GM12878 (cell line): ENCODE data around the gene PYGO2. TPM values are rescaled to one million over a fixed set of nuclear protein-coding genes. Genes with fewer than 3 reads are reported as not detected.

Experiments
- ATAC-seq: fragments of 200-7000 bp; cut with Tn5 transposase; 3 replicates; pipeline ENCODE4 v1.9.1; 2020; ENCODE audit warnings: mild to moderate bottlenecking, moderate library complexity
- BruUV-seq: library from RNA; stranded (reverse); fragments of 400-500 nt; replicated peaks from 2 replicates; lab custom pipeline; 2021; lab: Mats Ljungman, UMichigan
- CTCF ChIA-PET: fragments of 300-600 bp; sonication (Branson Sonifier 250); formaldehyde crosslinking; extraction: SDS; loops from one replicate; lab custom pipeline; 2021; ENCODE audit warnings: inconsistent platforms; lab: Yijun Ruan, JAX
- POLR2A ChIA-PET: fragments of 350-600 bp; formaldehyde crosslinking; extraction: SDS; loops from one replicate; lab custom pipeline; 2021; ENCODE audit warnings: inconsistent platforms; lab: Charles Lee
- RAD21 ChIA-PET: fragments of 300-600 bp; sonication (Branson Sonifier 250); formaldehyde crosslinking; loops from one replicate; lab custom pipeline; 2023; ENCODE audit warnings: antibody characterized with exemption; ENCODE audit not compliant: unreplicated experiment; lab: Charles Lee
- SMC1A ChIA-PET: fragments of 300-600 bp; sonication (Branson Sonifier 250); formaldehyde crosslinking; loops from one replicate; lab custom pipeline; 2023; ENCODE audit not compliant: unreplicated experiment, uncharacterized antibody; lab: Charles Lee
- DNase-seq: peaks from one replicate; pipeline ENCODE4 v3.0.0-alpha.2; 2011; ENCODE audit warnings: low read depth, low spot score
- FAIRE-seq: peaks from 3 replicates; lab custom pipeline; 2011; peaks lifted over from hg19 to GRCh38; lab: Jason Lieb, UNC
- H2AFZ ChIP-seq: 2 replicates; pipeline ENCODE4 v1.6.0; 2011; ENCODE audit warnings: low read depth, low read length, control low read depth; ENCODE audit not compliant: control insufficient read depth
- H3K27ac ChIP-seq: 2 replicates; pipeline ENCODE4 v1.5.1; 2011; ENCODE audit warnings: control low read depth; ENCODE audit not compliant: control insufficient read depth, insufficient read depth
- H3K27me3 ChIP-seq, 2 experiments: replicated peaks in 1 of 2; 2 replicates each; pipeline versions ENCODE4 v1.6.0 to v1.6.1; 2011; ENCODE audit warnings: low read length in 1 of 2; ENCODE audit not compliant: control insufficient read depth in 2 of 2, insufficient read depth in 2 of 2
- H3K36me3 ChIP-seq, 2 experiments: 2 replicates each; pipeline ENCODE4 v1.5.1; 2011; ENCODE audit warnings: low read length in 1 of 2; ENCODE audit not compliant: control insufficient read depth in 2 of 2, insufficient read depth in 2 of 2
- H3K4me1 ChIP-seq: 2 replicates; pipeline ENCODE4 v1.6.1; 2011; ENCODE audit warnings: mild to moderate bottlenecking, low read length, moderate library complexity, mixed read lengths; ENCODE audit not compliant: control insufficient read depth, insufficient read depth
- H3K4me2 ChIP-seq: 2 replicates; pipeline ENCODE4 v1.6.0; 2011; ENCODE audit warnings: control low read depth; ENCODE audit not compliant: control insufficient read depth, insufficient read depth
- H3K4me3 ChIP-seq: fragments of 200-600 bp; sonication (generic); 2 replicates; pipeline ENCODE4 v1.5.1; 2016
- H3K79me2 ChIP-seq: 2 replicates; pipeline ENCODE4 v1.6.0; 2011; ENCODE audit warnings: low read length; ENCODE audit not compliant: control insufficient read depth, insufficient read depth
- H3K9ac ChIP-seq: 2 replicates; pipeline ENCODE4 v1.8.0; 2011; ENCODE audit warnings: low read length, control low read depth, mixed read lengths; ENCODE audit not compliant: control insufficient read depth, insufficient read depth
- H3K9me3 ChIP-seq: replicated peaks from 3 replicates; pipeline ENCODE4 v1.5.1; 2011; ENCODE audit warnings: mild to moderate bottlenecking, low read length; ENCODE audit not compliant: control insufficient read depth, insufficient read depth
- H4K20me1 ChIP-seq: 2 replicates; pipeline ENCODE4 v1.6.0; 2011; ENCODE audit not compliant: control insufficient read depth, insufficient read depth
- ASH2L ChIP-seq: fragments of 300-600, 200-600 bp; sonication (generic); IDR thresholded peaks from 2 replicates; pipeline ENCODE4 v1.6.1; 2017; ENCODE audit warnings: low read depth, mild to moderate bottlenecking, borderline replicate concordance
- ATF3 ChIP-seq: IDR thresholded peaks from 2 replicates; pipeline ENCODE4 v1.6.1; 2011; ENCODE audit warnings: low read depth, mild to moderate bottlenecking, low read length, moderate library complexity, borderline replicate concordance; ENCODE audit errors: extremely low read depth
- BCLAF1 ChIP-seq: fragments of 450-650 bp; IDR thresholded peaks from 2 replicates; pipeline ENCODE4 v1.6.1; 2017; ENCODE audit warnings: antibody characterized with exemption, mild to moderate bottlenecking, moderate library complexity
- CHD4 ChIP-seq: fragments of 200-600 bp; sonication (generic); IDR thresholded peaks from 2 replicates; pipeline ENCODE4 v1.6.1; 2016; ENCODE audit warnings: mild to moderate bottlenecking
- NR2C2 ChIP-seq: IDR thresholded peaks from 2 replicates; pipeline ENCODE4 v1.6.1; 2011; ENCODE audit warnings: borderline replicate concordance, low read depth; ENCODE audit not compliant: control insufficient read depth, insufficient read length
- SRF ChIP-seq, 2 experiments: IDR thresholded peaks; 2 replicates each; pipeline ENCODE4 v1.6.1; 2011; ENCODE audit warnings: low read depth in 2 of 2, low read length in 2 of 2, mild to moderate bottlenecking in 1 of 2, moderate library complexity in 1 of 2
- STAT3 ChIP-seq: IDR thresholded peaks from 2 replicates; pipeline ENCODE4 v1.6.1; 2011; ENCODE audit warnings: low read depth, low read length, improper control_type of control experiment
- SUZ12 ChIP-seq: fragments of 200-600 bp; sonication (generic); IDR thresholded peaks from one replicate; pipeline ENCODE4 v1.6.1; 2018; ENCODE audit warnings: antibody characterized with exemption, mild to moderate bottlenecking; ENCODE audit not compliant: unreplicated experiment
- ZNF687 ChIP-seq: fragments of 450-650 bp; IDR thresholded peaks from 2 replicates; pipeline ENCODE4 v1.6.1; 2017; ENCODE audit warnings: mild to moderate bottlenecking, moderate library complexity
- WGBS: methylation state at CpG from one replicate; pipeline ENCODE4 v1.1.6; 2016; ENCODE audit warnings: low lambda C conversion rate; ENCODE audit not compliant: insufficient replicate concordance, insufficient coverage; ENCODE audit errors: missing lambda C conversion rate; 5-methylcytosine and 5-hydroxymethylcytosine counted together
- in situ Hi-C: fragments of 300-500 bp; cut with MboI; formaldehyde crosslinking; loops from 9 replicates; pipeline ENCODE4 v1.14.3; 2018; ENCODE audit warnings: mixed read lengths
- intact Hi-C: fragments of 100-400 bp; cut with micrococcal nuclease; formaldehyde crosslinking; loops from one replicate; pipeline ENCODE4 v1.14.2; 2022; ENCODE audit not compliant: unreplicated experiment
- polyA plus RNA-seq, 11 experiments: library from polyadenylated mRNA; depleted of rRNA in 4 of 11; unstranded in 6 of 11; stranded (reverse) in 5 of 11; fragments of >200 nt; fragmentation: Nextera tagmentation in 4 of 11; fragmentation: Illumina TruSeq in 1 of 11; extraction: Ambion mirVana in 4 of 11; extraction: Trizol in 1 of 11; gene quantifications; 1 replicate in 1 of 11; 2 replicates in 10 of 11; pipeline versions ENCODE4 v1.2.1 to v1.2.3, GENCODE V29; 2011 to 2016; ENCODE audit warnings: inconsistent platforms in 2 of 11, missing spikeins in 2 of 11, low read depth in 1 of 11
- total RNA-seq, 4 experiments: library from RNA; depleted of rRNA in 3 of 4; stranded (reverse); fragments of >200 nt in 3 of 4; fragmentation: Illumina TruSeq in 1 of 4; extraction: Trizol in 1 of 4; gene quantifications; 2 replicates each; pipeline versions ENCODE4 v1.2.1 to v1.2.3, GENCODE V29; 2013 to 2021
- TF ChIP-seq, protein P1 (sequence below): fragments of 450-650 bp; IDR thresholded peaks from 2 replicates; pipeline ENCODE4 v1.6.1; 2014; ENCODE audit warnings: mild to moderate bottlenecking
- TF ChIP-seq, protein P2 (sequence below): IDR thresholded peaks from 2 replicates; pipeline ENCODE4 v1.6.1; 2011; ENCODE audit warnings: low read depth, low read length, improper control_type of control experiment, borderline replicate concordance

Gene PYGO2
- total and polyA plus RNA-seq, 10 of the 15 experiments (the other 5 are each of a cell fraction or from before 2014, with no cell fraction given), result 8.1 to 33.8 (median 23.5) TPM

GRCh38 chr1:154945160-154945961 lies 16.2 kb downstream of the PYGO2 start:
- H3K27me3 ChIP-seq, result no peaks in the 10 kb centered on the region
- in situ Hi-C loops, result no loop called here
- no peak overlapping the region for H3K4me3 ChIP-seq
- WGBS, result 68% methylated on average over 15 of the region's 15 CpGs
- peaks cover 3 to 6% of the 10 kb centered on the region in 2 experiments; a peak in 3 of 4 replicates for H3K36me3 ChIP-seq
- BruUV-seq, result TSS peak; percentile 34
- DNase-seq, result no peak
- RAD21 ChIA-PET, result interaction anchor here (0.8 to 2.6 kb wide), 7 partner anchors 9 to 247 kb away, joined by 3 to 13 read pairs (median 6); partner anchors contain the start of genes PMVK and PYGO2
- SMC1A ChIA-PET, result interaction anchor here (0.8 to 2.1 kb wide), 11 partner anchors 9 to 466 kb away, joined by 3 to 8 read pairs (median 4); partner anchors contain the start of gene PMVK
- peak overlapping the region; percentile 100 for H3K27ac ChIP-seq
- peaks cover 49% of the 10 kb centered on the region for H3K4me1 ChIP-seq
- H3K79me2 ChIP-seq, result peaks cover 24% of the 10 kb centered on the region
- H4K20me1 ChIP-seq, result no peaks in the 10 kb centered on the region
- CTCF ChIA-PET, result interaction anchor here (0.5 to 2.2 kb wide), 11 partner anchors 16 to 554 kb away, joined by 3 to 16 read pairs (median 3); partner anchors contain the start of gene PYGO2
- intact Hi-C loops, result no loop called here
- no peak overlapping the region for H2AFZ ChIP-seq
- ATAC-seq, result no peak
- no peak for FAIRE-seq
- no peak overlapping the region for H3K9ac ChIP-seq
- peak overlapping the region; percentile 8; the same call in 1 of the 2 replicates for H3K4me2 ChIP-seq
- POLR2A ChIA-PET, result interaction anchor here (1.0 to 3.4 kb wide), 4 partner anchors 10 to 57 kb away, joined by 3 to 19 read pairs (median 12); partner anchors contain the start of genes PMVK, PYGO2, SHC1 and ZBTB7B
- H3K9me3 ChIP-seq, result no peaks in the 10 kb centered on the region; the same call in 2 of the 3 replicates
- no peak for TF ChIP-seq ATF3
- no peak for TF ChIP-seq BCLAF1
- TF ChIP-seq CHD4, result no peak
- TF ChIP-seq STAT3, result no peak
- TF ChIP-seq, protein P1, sequence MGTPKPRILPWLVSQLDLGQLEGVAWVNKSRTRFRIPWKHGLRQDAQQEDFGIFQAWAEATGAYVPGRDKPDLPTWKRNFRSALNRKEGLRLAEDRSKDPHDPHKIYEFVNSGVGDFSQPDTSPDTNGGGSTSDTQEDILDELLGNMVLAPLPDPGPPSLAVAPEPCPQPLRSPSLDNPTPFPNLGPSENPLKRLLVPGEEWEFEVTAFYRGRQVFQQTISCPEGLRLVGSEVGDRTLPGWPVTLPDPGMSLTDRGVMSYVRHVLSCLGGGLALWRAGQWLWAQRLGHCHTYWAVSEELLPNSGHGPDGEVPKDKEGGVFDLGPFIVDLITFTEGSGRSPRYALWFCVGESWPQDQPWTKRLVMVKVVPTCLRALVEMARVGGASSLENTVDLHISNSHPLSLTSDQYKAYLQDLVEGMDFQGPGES, result no peak
- TF ChIP-seq, protein P2, sequence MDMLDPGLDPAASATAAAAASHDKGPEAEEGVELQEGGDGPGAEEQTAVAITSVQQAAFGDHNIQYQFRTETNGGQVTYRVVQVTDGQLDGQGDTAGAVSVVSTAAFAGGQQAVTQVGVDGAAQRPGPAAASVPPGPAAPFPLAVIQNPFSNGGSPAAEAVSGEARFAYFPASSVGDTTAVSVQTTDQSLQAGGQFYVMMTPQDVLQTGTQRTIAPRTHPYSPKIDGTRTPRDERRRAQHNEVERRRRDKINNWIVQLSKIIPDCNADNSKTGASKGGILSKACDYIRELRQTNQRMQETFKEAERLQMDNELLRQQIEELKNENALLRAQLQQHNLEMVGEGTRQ, result no peak
- TF ChIP-seq ASH2L, result no peak
- TF ChIP-seq SUZ12, result no peak
- no peak for TF ChIP-seq ZNF687
- TF ChIP-seq SRF (IDR thresholded peaks at IDR 0.05; ENCODE audit: low read depth in 2 of 2, low read length in 2 of 2), result no peak
- no peak for TF ChIP-seq NR2C2
